Measurements from ENCODE around the gene CHD6. TPM values are rescaled to one million over a fixed set of nuclear protein-coding genes. Genes with fewer than 3 reads are reported as not detected.

The CHD6 gene
- total and polyA plus RNA-seq, 2 of the 13 experiments (the other 11 are each of a cell fraction or from before 2014, with no cell fraction given), result 14.4 to 52.0 TPM

GRCh38 chr20:41395667-41396664 is 222.2 kb downstream of the CHD6 start (continued):
- TF ChIP-seq, protein P1, sequence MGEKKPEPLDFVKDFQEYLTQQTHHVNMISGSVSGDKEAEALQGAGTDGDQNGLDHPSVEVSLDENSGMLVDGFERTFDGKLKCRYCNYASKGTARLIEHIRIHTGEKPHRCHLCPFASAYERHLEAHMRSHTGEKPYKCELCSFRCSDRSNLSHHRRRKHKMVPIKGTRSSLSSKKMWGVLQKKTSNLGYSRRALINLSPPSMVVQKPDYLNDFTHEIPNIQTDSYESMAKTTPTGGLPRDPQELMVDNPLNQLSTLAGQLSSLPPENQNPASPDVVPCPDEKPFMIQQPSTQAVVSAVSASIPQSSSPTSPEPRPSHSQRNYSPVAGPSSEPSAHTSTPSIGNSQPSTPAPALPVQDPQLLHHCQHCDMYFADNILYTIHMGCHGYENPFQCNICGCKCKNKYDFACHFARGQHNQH (CRISPR knock-in tag; IDR thresholded peaks at IDR 0.05), result peak; percentile 81; the same call in 1 of the 2 replicates
- no peak for TF ChIP-seq REPIN1 (CRISPR knock-in tag; IDR thresholded peaks at IDR 0.05; ENCODE audit: borderline replicate concordance, low read depth)
- TF ChIP-seq, protein P2, sequence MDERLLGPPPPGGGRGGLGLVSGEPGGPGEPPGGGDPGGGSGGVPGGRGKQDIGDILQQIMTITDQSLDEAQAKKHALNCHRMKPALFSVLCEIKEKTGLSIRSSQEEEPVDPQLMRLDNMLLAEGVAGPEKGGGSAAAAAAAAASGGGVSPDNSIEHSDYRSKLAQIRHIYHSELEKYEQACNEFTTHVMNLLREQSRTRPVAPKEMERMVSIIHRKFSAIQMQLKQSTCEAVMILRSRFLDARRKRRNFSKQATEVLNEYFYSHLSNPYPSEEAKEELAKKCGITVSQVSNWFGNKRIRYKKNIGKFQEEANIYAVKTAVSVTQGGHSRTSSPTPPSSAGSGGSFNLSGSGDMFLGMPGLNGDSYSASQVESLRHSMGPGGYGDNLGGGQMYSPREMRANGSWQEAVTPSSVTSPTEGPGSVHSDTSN (CRISPR knock-in tag; IDR thresholded peaks at IDR 0.05), result 0 out of 2 replicates have a peak, but pooled peaks have one; percentile 36
- TF ChIP-seq ZNF709 (CRISPR knock-in tag; IDR thresholded peaks at IDR 0.05), result no peak
- TF ChIP-seq ZBTB21 (CRISPR knock-in tag; IDR thresholded peaks at IDR 0.05), result no peak
- TF ChIP-seq RORA (CRISPR knock-in tag; IDR thresholded peaks at IDR 0.05), result no peak
- no peak for TF ChIP-seq CCDC6 (CRISPR knock-in tag; IDR thresholded peaks at IDR 0.05)
- TF ChIP-seq KMT2A (CRISPR knock-in tag; IDR thresholded peaks at IDR 0.05), result 0 out of 2 replicates have a peak, but pooled peaks have one; percentile 28
- TF ChIP-seq, protein P3, sequence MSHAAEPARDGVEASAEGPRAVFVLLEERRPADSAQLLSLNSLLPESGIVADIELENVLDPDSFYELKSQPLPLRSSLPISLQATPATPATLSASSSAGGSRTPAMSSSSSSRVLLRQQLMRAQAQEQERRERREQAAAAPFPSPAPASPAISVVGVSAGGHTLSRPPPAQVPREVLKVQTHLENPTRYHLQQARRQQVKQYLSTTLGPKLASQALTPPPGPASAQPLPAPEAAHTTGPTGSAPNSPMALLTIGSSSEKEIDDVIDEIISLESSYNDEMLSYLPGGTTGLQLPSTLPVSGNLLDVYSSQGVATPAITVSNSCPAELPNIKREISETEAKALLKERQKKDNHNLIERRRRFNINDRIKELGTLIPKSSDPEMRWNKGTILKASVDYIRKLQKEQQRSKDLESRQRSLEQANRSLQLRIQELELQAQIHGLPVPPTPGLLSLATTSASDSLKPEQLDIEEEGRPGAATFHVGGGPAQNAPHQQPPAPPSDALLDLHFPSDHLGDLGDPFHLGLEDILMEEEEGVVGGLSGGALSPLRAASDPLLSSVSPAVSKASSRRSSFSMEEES (CRISPR knock-in tag; IDR thresholded peaks at IDR 0.05), result no peak
- TF ChIP-seq ZNF780A (CRISPR knock-in tag; IDR thresholded peaks at IDR 0.05), result no peak
- TF ChIP-seq SOX13 (IDR thresholded peaks at IDR 0.05), result no peak
- TF ChIP-seq SOX13 (CRISPR knock-in tag; conservative IDR thresholded peaks at IDR 0.05 in 1 of 2, IDR thresholded peaks at IDR 0.05 in 1 of 2), result no peak
- no peak for TF ChIP-seq ZNF615 (CRISPR knock-in tag; IDR thresholded peaks at IDR 0.05; ENCODE audit: borderline replicate concordance)
- no peak for TF ChIP-seq YY1 (IDR thresholded peaks at IDR 0.05; ENCODE audit: insufficient read depth, insufficient replicate concordance, low read depth, low read length)
- TF ChIP-seq, protein P4, sequence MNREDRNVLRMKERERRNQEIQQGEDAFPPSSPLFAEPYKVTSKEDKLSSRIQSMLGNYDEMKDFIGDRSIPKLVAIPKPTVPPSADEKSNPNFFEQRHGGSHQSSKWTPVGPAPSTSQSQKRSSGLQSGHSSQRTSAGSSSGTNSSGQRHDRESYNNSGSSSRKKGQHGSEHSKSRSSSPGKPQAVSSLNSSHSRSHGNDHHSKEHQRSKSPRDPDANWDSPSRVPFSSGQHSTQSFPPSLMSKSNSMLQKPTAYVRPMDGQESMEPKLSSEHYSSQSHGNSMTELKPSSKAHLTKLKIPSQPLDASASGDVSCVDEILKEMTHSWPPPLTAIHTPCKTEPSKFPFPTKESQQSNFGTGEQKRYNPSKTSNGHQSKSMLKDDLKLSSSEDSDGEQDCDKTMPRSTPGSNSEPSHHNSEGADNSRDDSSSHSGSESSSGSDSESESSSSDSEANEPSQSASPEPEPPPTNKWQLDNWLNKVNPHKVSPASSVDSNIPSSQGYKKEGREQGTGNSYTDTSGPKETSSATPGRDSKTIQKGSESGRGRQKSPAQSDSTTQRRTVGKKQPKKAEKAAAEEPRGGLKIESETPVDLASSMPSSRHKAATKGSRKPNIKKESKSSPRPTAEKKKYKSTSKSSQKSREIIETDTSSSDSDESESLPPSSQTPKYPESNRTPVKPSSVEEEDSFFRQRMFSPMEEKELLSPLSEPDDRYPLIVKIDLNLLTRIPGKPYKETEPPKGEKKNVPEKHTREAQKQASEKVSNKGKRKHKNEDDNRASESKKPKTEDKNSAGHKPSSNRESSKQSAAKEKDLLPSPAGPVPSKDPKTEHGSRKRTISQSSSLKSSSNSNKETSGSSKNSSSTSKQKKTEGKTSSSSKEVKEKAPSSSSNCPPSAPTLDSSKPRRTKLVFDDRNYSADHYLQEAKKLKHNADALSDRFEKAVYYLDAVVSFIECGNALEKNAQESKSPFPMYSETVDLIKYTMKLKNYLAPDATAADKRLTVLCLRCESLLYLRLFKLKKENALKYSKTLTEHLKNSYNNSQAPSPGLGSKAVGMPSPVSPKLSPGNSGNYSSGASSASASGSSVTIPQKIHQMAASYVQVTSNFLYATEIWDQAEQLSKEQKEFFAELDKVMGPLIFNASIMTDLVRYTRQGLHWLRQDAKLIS (CRISPR knock-in tag; IDR thresholded peaks at IDR 0.05), result no peak
- TF ChIP-seq, protein P5, sequence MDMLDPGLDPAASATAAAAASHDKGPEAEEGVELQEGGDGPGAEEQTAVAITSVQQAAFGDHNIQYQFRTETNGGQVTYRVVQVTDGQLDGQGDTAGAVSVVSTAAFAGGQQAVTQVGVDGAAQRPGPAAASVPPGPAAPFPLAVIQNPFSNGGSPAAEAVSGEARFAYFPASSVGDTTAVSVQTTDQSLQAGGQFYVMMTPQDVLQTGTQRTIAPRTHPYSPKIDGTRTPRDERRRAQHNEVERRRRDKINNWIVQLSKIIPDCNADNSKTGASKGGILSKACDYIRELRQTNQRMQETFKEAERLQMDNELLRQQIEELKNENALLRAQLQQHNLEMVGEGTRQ (IDR thresholded peaks at IDR 0.05; ENCODE audit: low read depth, low read length), result no peak
- TF ChIP-seq, protein P5 (CRISPR knock-in tag; IDR thresholded peaks at IDR 0.05; ENCODE audit: borderline replicate concordance), result no peak
- no peak for TF ChIP-seq ZNF496 (CRISPR knock-in tag; IDR thresholded peaks at IDR 0.05; ENCODE audit: insufficient replicate concordance)

Data from HepG2 (cell line).